ENCODE results near the gene TNIP1. TPM values are rescaled to one million over a fixed set of nuclear protein-coding genes. Genes with fewer than 3 reads are reported as not detected.
A peak's percentile ranks its signal among the peaks of the same experiment; 100 is the strongest.

TNIP1 gene
- total RNA-seq, 2 experiments from 2014 or later = 388 to 401 TPM

- H3K27me3 Mint-ChIP-seq = no peaks in the 10 kb centered on the region
Observed at GRCh38 chr5:151004499-151004898, 76.3 kb downstream of the TNIP1 start.

GRCh38 chr5:151003503-151003860 is 77.4 kb downstream of the TNIP1 start:
- intact Hi-C loops (cut with micrococcal nuclease) = loop anchor here (2.0 kb wide), 1 partner anchor 161 kb away; no protein-coding TSS in a partner anchor
- CTCF ChIA-PET = no interaction called here
- Mint-ChIP-seq H3K4me3 (no peak overlapping the region), H3K27me3 (no peaks in the 10 kb centered on the region), H3K36me3 (no peaks in the 10 kb centered on the region), H3K27ac (no peak overlapping the region), H3K4me1 (ENCODE audit: low read depth) (no peaks in the 10 kb centered on the region), H3K9me3 (no peaks in the 10 kb centered on the region)
- POLR2A ChIA-PET = no interaction called here
- DNase-seq = no peak

More at GRCh38 chr5:151004499-151004898, 76.3 kb downstream of the TNIP1 start:
- no peak overlapping the region for H3K4me3 Mint-ChIP-seq
- no peak for DNase-seq
- no peaks in the 10 kb centered on the region for H3K4me1 Mint-ChIP-seq (ENCODE audit: low read depth)
- intact Hi-C loops (cut with micrococcal nuclease) = no loop called here
- H3K36me3 Mint-ChIP-seq = no peaks in the 10 kb centered on the region
- H3K9me3 Mint-ChIP-seq = no peaks in the 10 kb centered on the region
- H3K27ac Mint-ChIP-seq = no peak overlapping the region
- POLR2A ChIA-PET = no interaction called here
- CTCF ChIA-PET = no interaction called here

- ChIA-PET CTCF (interaction anchor here (0.8 to 3.0 kb wide), 6 partner anchors 49 to 314 kb away, joined by 3 to 20 read pairs (median 3); no protein-coding TSS in a partner anchor), POLR2A (interaction anchor here (0.6 kb wide), 2 partner anchors 83 to 1118 kb away, joined by 3 read pairs; no protein-coding TSS in a partner anchor)
- no peaks in the 10 kb centered on the region for H3K36me3 Mint-ChIP-seq
- no peaks in the 10 kb centered on the region for H3K27me3 Mint-ChIP-seq
- no peak overlapping the region for H3K4me3 Mint-ChIP-seq
- DNase-seq = no peak
- no peak overlapping the region for H3K27ac Mint-ChIP-seq
- H3K9me3 Mint-ChIP-seq = no peaks in the 10 kb centered on the region
- intact Hi-C loops (cut with micrococcal nuclease) = loop anchor here (1.0 to 2.0 kb wide), 2 partner anchors 112 to 162 kb away; no protein-coding TSS in a partner anchor
- H3K4me1 Mint-ChIP-seq (ENCODE audit: low read depth) = no peaks in the 10 kb centered on the region
Observed at GRCh38 chr5:151002681-151003502, 77.9 kb downstream of the TNIP1 start.

- Mint-ChIP-seq H3K27ac (no peak overlapping the region), H3K4me3 (no peak overlapping the region)
Observed at GRCh38 chr5:151002250-151002649, 78.6 kb downstream of the TNIP1 start.

GRCh38 chr5:151001436-151001835 is 79.4 kb downstream of the TNIP1 start:
- no peak for DNase-seq
- ChIA-PET POLR2A (no interaction called here), CTCF (interaction anchor here (0.8 to 3.0 kb wide), 3 partner anchors 92 to 147 kb away, joined by 3 to 20 read pairs (median 3); no protein-coding TSS in a partner anchor)
- Mint-ChIP-seq H3K36me3 (no peaks in the 10 kb centered on the region), H3K4me1 (ENCODE audit: low read depth) (no peaks in the 10 kb centered on the region), H3K27ac (no peak overlapping the region), H3K4me3 (no peak overlapping the region), H3K27me3 (no peaks in the 10 kb centered on the region), H3K9me3 (no peaks in the 10 kb centered on the region)
- intact Hi-C loops (cut with micrococcal nuclease) = no loop called here

More at GRCh38 chr5:151002250-151002649, 78.6 kb downstream of the TNIP1 start:
- ChIA-PET CTCF (interaction anchor here (0.8 to 3.0 kb wide), 7 partner anchors 49 to 314 kb away, joined by 3 to 20 read pairs (median 3); no protein-coding TSS in a partner anchor), POLR2A (interaction anchor here (0.6 kb wide), 2 partner anchors 84 to 1118 kb away, joined by 3 read pairs; no protein-coding TSS in a partner anchor)
- H3K36me3 Mint-ChIP-seq = no peaks in the 10 kb centered on the region
- no peak for DNase-seq
- no peaks in the 10 kb centered on the region for H3K4me1 Mint-ChIP-seq (ENCODE audit: low read depth)
- intact Hi-C loops (cut with micrococcal nuclease) = loop anchor here (1.0 to 2.0 kb wide), 2 partner anchors 113 to 163 kb away; no protein-coding TSS in a partner anchor
- H3K9me3 Mint-ChIP-seq = no peaks in the 10 kb centered on the region
- H3K27me3 Mint-ChIP-seq = no peaks in the 10 kb centered on the region

- no peak overlapping the region for H3K4me3 Mint-ChIP-seq
- POLR2A ChIA-PET = no interaction called here
- H3K4me1 Mint-ChIP-seq (ENCODE audit: low read depth) = no peaks in the 10 kb centered on the region
- CTCF ChIA-PET = interaction anchor here (1.2 to 3.0 kb wide), 2 partner anchors 116 to 198 kb away, joined by 3 to 20 read pairs; no protein-coding TSS in a partner anchor
- H3K27me3 Mint-ChIP-seq = no peaks in the 10 kb centered on the region
- intact Hi-C loops (cut with micrococcal nuclease) = no loop called here
- no peaks in the 10 kb centered on the region for H3K9me3 Mint-ChIP-seq
- no peaks in the 10 kb centered on the region for H3K36me3 Mint-ChIP-seq
- no peak overlapping the region for H3K27ac Mint-ChIP-seq
- no peak for DNase-seq
Observed at GRCh38 chr5:150999704-151000442, 81.0 kb downstream of the TNIP1 start.

- Mint-ChIP-seq H3K27ac (no peak overlapping the region), H3K27me3 (no peaks in the 10 kb centered on the region), H3K4me3 (no peak overlapping the region), H3K36me3 (peaks cover 4% of the 10 kb centered on the region), H3K9me3 (peaks cover 9% of the 10 kb centered on the region), H3K4me1 (ENCODE audit: low read depth) (no peaks in the 10 kb centered on the region)
- no peak for DNase-seq
- intact Hi-C loops (cut with micrococcal nuclease) = no loop called here
- ChIA-PET CTCF (no interaction called here), POLR2A (no interaction called here)
Observed at GRCh38 chr5:150993826-150994412, 86.9 kb downstream of the TNIP1 start.

- Mint-ChIP-seq H3K27me3 (no peaks in the 10 kb centered on the region), H3K4me1 (ENCODE audit: low read depth) (no peaks in the 10 kb centered on the region), H3K9me3 (peaks cover 9% of the 10 kb centered on the region), H3K27ac (no peak overlapping the region), H3K36me3 (peaks cover 4% of the 10 kb centered on the region), H3K4me3 (no peak overlapping the region)
- DNase-seq = no peak
- intact Hi-C loops (cut with micrococcal nuclease) = no loop called here
- CTCF ChIA-PET = no interaction called here
- POLR2A ChIA-PET = no interaction called here
Observed at GRCh38 chr5:150993422-150993821, 87.4 kb downstream of the TNIP1 start.

- H3K27ac Mint-ChIP-seq = no peak overlapping the region
- H3K27me3 Mint-ChIP-seq = no peaks in the 10 kb centered on the region
- peaks cover 9% of the 10 kb centered on the region for H3K9me3 Mint-ChIP-seq
- CTCF ChIA-PET = no interaction called here
- intact Hi-C loops (cut with micrococcal nuclease) = no loop called here
- POLR2A ChIA-PET = no interaction called here
- no peaks in the 10 kb centered on the region for H3K4me1 Mint-ChIP-seq (ENCODE audit: low read depth)
- H3K4me3 Mint-ChIP-seq = no peak overlapping the region
- H3K36me3 Mint-ChIP-seq = peaks cover 4% of the 10 kb centered on the region
- no peak for DNase-seq
Observed at GRCh38 chr5:150992705-150993104, 88.1 kb downstream of the TNIP1 start.

- Mint-ChIP-seq H3K4me3 (no peak overlapping the region), H3K27me3 (no peaks in the 10 kb centered on the region), H3K27ac (no peak overlapping the region), H3K9me3 (peaks cover 9% of the 10 kb centered on the region), H3K4me1 (ENCODE audit: low read depth) (no peaks in the 10 kb centered on the region), H3K36me3 (peaks cover 4% of the 10 kb centered on the region)
- intact Hi-C loops (cut with micrococcal nuclease) = no loop called here
- ChIA-PET CTCF (interaction anchor here (1.3 kb wide), 1 partner anchor 430 kb away, joined by 3 read pairs; no protein-coding TSS in a partner anchor), POLR2A (no interaction called here)
- peak; percentile 32 for DNase-seq
Observed at GRCh38 chr5:150989695-150990094, 91.1 kb downstream of the TNIP1 start.

- CTCF ChIA-PET = no interaction called here
- Mint-ChIP-seq H3K4me3 (no peak overlapping the region), H3K4me1 (ENCODE audit: low read depth) (no peaks in the 10 kb centered on the region), H3K27me3 (no peaks in the 10 kb centered on the region), H3K36me3 (peaks cover under 1% of the 10 kb centered on the region), H3K27ac (no peak overlapping the region), H3K9me3 (peaks cover 2% of the 10 kb centered on the region)
- intact Hi-C loops (cut with micrococcal nuclease) = no loop called here
- no peak for DNase-seq
- POLR2A ChIA-PET = no interaction called here
Observed at GRCh38 chr5:150987746-150988145, 93.1 kb downstream of the TNIP1 start.

Measured in activated CD4-positive, alpha-beta memory T cell treated with anti-CD3 and anti-CD28 coated beads for 36 hours (primary cell).